HK-2 (cell line): ENCODE measurements around the gene GSTCD.
"Not testable (repeated sequence)": the region's sequence is repeated elsewhere in the genome, so short reads cannot be mapped to it uniquely, and the experiment has no call there.

Experiments used
- DNase-seq: peaks from one replicate; pipeline ENCODE4 v3.0.0-alpha.2; 2018; ENCODE audit not compliant: unreplicated experiment

GSTCD gene

GRCh38 chr4:105805501-105806120 is 97.0 kb downstream of the GSTCD start:
- DNase-seq: no peak

- no peak for DNase-seq
These were observed 98.9 kb downstream of the GSTCD start for GRCh38 chr4:105807496-105807895.

GRCh38 chr4:105808030-105808749 is 99.6 kb downstream of the GSTCD start:
- DNase-seq: no peak

- no peak for DNase-seq
These were observed 100.1 kb downstream of the GSTCD start for GRCh38 chr4:105808750-105809041.

GRCh38 chr4:105815701-105816100 is 107.1 kb downstream of the GSTCD start:
- DNase-seq: no peak

GRCh38 chr4:105822061-105822460 is 113.5 kb downstream of the GSTCD start:
- no peak for DNase-seq

- DNase-seq: no peak
These were observed 119.5 kb downstream of the GSTCD start for GRCh38 chr4:105828074-105828473.

- no peak for DNase-seq
These were observed 122.6 kb downstream of the GSTCD start for GRCh38 chr4:105831189-105831588.

- DNase-seq: no peak
These were observed 126.6 kb downstream of the GSTCD start for GRCh38 chr4:105835177-105835576.

GRCh38 chr4:105836537-105836936 is 128.0 kb downstream of the GSTCD start:
- no peak for DNase-seq

- no peak for DNase-seq
These were observed 128.5 kb downstream of the GSTCD start for GRCh38 chr4:105837037-105837436.

GRCh38 chr4:105838082-105838481 is 129.5 kb downstream of the GSTCD start:
- DNase-seq: no peak

GRCh38 chr4:105840426-105841174 is 132.0 kb downstream of the GSTCD start:
- no peak for DNase-seq

- no peak for DNase-seq
These were observed 135.4 kb downstream of the GSTCD start for GRCh38 chr4:105843941-105844340.

- no peak for DNase-seq
These were observed 137.0 kb downstream of the GSTCD start for GRCh38 chr4:105845559-105845958.

GRCh38 chr4:105848359-105848758 is 139.8 kb downstream of the GSTCD start:
- DNase-seq: not testable (repeated sequence)

- DNase-seq: no peak
These were observed 142.6 kb downstream of the GSTCD start for GRCh38 chr4:105851196-105851595.

GRCh38 chr4:105852230-105852629 is 143.6 kb downstream of the GSTCD start:
- DNase-seq: not testable (repeated sequence)

- no peak for DNase-seq
These were observed 150.0 kb downstream of the GSTCD start for GRCh38 chr4:105858466-105859040.

GRCh38 chr4:105859233-105859632 is 150.6 kb downstream of the GSTCD start:
- no peak for DNase-seq

- DNase-seq: no peak
These were observed 162.4 kb downstream of the GSTCD start for GRCh38 chr4:105870963-105871362.

- DNase-seq: no peak
These were observed 163.4 kb downstream of the GSTCD start for GRCh38 chr4:105871997-105872396.

GRCh38 chr4:105875233-105875632 is 166.6 kb downstream of the GSTCD start:
- no peak for DNase-seq
